NOMO-1 (cell line): ENCODE measurements around the gene SIL1.

Source experiments
- DNase-seq, 2 experiments: peaks; one replicate each; lab custom pipeline; 2025; ENCODE audit not compliant: unreplicated experiment in 2 of 2; lab: John Stamatoyannopoulos, UW

The SIL1 gene

DNA sequence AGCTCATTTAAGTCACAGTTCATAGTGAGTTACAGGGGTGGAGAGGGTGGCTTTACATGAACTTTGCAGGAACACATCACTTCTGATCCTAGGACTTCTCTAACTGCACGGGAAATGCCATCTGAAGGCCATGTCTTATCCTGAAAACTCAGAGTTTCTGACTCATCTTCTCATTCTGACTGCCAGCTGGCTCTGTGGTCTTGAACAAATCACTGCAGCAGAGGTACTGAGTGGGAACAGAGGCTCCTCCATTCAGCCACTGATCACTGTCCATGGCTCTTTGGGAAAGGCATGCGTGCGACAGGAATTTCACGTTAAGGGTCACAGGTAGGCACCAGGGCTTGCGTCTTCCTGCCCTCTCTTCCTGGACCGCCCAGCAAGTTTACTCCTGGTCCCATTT lies 208.4 kb downstream of the SIL1 start:
- DNase-seq, result no peak

DNA sequence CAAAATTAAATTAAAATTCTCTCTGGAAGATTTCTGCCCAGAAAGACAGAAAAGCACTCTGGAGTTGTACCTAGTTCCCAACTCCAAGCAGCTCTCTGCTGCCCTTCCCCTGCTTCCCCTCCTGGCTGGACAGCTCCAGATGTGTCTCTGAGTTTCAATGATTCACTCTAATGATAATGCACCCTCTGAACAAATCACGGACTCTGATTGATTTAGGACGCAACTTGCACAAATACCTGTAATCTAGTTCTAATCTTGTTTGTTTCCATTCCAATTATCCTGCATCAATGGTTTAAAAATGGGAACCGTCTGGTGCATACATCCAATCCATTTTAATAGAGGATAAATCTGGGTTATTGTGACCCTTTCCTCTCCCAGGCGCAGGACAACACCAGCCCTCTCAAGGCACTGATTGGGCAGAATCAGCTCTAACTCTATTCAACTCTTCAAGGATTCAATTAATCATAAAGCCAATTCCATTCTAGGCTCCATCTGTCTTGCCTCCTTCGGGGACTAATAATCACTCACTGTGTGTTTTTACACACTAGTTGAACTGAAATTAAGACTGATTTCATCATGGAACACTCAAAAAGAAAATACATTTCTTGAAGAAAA lies 211.9 kb downstream of the SIL1 start:
- DNase-seq, result no peak

DNA sequence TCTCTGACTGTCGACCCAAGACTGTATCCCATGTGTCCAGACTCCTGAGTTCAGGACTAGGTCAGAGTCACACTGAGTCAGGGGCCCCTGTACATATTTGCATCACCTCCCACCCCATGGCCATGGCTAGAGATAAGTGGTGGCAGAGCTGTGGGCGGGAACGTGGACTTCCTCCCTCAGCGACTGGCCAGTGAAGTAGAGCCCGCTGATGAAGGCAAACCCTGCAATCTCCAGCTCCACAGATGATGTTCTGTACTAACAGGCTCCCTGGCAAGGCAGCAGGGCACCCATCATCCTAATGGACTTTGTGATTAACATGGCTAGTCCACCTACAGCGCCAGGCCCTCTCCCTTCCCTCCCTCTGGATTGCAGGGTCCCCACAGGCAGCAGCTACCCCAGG lies 212.5 kb downstream of the SIL1 start:
- DNase-seq, result no peak

DNA sequence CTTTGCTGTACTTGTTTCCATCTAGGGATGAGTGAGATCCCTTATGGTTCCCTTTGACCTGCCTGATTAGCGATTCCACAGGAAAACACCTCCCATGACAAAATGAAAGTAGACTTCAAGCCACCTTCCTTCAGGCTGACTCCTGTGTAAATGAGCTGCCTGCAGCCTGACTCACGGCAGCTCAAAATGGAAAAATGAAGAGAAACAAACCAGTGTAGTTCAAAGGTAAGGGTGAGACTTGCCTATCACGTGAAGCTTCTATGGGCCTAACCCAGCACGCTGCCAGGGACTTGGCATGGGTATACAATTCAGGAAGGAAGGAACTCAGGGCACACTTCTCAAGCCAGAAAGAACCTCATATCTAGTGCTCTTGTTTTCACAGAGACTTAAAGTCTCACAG lies 212.9 kb downstream of the SIL1 start:
- DNase-seq, result no peak

DNA sequence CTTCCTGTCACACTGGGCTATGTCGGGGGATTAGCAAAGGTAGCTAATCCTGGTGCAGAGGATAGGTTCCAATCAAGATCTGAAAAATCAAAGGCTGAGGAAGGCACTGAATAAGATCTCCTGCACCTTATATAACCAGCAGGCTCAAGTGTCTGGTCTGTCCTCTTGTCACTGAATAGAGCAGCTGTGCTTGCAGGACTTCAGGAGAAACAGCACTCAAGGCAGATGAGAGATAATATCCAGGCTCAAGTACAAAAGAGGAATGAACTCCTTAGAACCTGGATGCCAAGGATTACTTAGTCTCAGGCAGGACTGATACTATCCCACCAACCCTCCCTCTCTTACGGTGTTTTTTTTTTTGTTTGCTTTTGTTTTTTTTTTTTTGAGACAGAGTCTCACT lies 214.2 kb downstream of the SIL1 start:
- no peak for DNase-seq

DNA sequence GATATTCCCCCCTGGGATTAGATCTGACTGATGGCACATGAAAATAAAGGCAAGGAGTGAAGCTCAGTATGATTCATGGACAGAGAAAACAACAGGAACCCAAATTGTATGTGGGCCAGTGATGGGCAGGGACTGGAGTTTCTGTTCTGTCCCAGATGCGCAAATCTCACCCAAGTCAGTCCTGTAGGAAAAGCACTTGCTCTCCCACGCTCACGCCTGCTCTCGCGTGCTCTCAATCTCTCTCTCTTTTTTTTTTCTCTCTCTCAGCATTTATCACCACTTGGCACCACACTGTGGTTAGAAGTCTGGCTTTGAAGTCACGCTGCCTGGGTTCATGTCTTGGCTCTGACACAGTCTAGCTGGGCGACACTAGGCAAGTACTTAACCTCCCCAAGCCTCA lies 216.6 kb downstream of the SIL1 start:
- no peak for DNase-seq

DNA sequence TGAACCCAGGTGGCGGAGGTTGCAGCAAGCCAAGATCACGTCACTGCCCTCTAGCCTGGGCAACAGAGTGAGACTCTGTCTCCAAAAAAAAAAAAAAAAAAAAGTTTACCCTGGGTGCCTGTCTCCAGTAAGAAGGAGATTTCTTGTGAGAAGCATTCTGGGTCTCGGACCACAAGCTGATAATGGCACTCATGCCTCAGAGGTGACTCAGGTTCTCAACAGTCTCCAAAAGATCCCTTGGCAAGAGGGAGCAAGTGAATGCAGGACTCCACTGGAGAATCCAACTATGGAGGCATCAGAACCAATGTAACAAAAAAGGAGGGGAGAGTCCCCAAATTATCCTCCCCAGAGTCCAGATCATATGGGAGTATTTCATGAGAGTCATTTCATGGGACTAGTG lies 217.0 kb downstream of the SIL1 start:
- DNase-seq, result no peak

DNA sequence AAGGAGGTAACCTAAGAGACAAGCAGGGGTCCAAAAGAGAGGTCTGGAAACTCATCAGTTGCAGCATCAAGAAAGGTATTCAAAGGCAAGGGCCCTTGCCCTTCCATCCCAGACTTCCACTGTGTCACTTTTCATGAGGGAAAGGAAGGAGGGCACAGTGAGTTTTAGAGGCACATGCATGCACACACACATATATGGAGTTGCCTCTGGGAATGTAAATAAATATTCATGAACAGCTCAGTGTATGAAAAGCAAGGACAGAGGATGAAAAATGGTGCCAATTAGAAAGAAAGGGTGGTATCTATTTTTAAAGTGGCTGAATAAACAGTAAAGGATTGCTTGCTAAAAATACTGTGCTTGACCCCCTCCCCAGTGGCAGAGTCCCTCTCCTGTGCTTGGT lies 217.7 kb downstream of the SIL1 start:
- DNase-seq, result no peak

DNA sequence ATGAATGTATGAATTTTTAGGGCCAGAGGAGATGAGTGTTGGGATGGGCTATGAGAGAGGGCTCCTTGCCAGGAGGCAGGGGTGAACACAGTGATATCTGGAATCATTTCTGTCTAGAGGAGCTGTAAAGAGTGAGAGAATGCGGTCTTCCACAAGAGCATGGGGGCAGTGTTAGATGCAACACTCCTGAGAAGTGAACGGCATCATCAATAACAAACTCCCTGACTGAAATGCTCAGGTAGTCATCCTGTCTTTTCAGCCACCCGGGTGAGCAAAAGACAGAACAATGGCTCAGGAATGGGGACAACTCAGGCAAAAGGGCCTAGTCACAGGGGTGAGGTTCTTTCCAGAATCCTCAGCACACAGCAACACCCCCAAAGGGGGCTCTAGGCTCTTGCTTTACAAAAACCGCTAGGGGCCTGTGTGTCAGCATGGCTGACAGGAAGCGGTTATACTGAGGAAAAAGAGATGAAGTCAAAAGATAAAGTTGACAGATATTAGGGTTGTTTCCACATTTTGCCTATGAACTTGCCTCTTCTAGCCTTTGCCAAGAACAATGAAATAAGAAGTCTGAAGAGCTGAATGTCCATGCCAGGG lies 218.4 kb downstream of the SIL1 start:
- no peak for DNase-seq

DNA sequence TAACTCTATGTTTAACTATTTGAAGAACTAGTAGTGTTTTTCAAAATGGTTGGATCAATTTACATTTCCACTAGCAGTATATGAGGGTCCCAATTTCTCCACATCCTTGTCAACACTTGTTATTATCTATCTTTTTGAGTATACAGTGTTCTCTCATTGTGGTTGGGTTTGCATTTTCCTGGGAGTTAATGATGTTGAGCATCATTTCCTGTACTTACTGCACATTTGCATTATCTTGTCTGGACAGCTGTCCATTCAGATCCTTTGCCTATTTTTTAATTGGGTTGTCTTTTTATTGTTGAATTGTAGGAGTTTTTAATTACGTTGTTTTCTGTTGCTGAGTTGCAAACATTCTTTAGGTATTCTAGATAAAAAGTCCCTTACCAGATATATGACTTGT lies 219.6 kb downstream of the SIL1 start:
- no peak for DNase-seq

DNA sequence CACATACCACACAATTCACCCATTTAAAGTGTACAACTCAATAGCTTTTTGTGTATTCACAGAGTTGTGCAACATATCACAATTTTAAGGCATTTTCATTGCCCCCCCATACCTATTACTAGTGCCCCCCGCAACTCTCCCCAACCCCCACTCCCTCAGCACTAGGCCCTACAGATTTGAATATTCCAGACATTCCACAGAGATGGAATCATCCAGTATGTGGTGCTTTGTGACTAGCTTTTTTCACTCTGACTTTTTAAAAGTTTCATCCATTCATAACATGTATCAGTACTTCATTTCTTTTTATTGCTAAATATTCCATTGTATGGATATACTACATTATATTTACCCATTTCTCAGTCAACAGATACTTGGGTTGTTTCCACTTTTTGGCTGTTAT lies 220.1 kb downstream of the SIL1 start:
- DNase-seq, result no peak

DNA sequence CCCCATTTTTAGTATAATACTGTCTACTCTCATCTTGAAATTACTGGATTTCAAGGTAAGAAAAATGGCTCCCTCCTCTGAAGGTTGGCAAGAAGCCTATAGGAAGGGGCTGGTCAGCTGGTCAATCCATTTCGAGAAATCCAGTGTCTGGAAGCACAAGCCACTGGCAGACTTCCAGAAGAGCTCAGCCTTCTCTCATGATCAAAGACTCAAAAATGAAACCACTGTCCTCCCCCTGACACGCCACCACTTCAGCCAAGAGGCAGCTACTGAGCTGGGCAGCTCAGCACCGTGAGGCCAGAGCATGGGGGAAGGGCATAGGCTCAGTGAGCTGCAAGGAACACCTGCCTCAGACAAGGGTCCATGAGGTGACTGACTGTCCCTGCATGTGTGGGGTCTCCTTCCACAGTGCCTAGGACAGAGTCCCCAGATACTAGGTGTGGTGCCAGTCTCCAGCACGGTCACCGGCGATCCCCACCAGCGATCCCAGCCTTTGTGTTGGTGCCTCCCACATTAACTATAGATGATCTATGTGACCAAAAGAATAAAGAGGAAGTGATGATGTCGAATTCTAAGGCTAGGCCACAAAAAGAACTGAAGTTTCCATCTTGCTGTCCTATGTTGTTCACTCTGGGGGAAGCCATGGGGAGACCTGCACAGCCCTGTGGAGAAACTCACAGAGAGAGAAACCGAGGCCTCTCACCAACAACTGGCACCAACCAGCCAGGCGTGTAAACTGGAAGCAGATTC lies 222.9 kb downstream of the SIL1 start:
- DNase-seq, result peak in 1 of 2 experiments; percentile 5

DNA sequence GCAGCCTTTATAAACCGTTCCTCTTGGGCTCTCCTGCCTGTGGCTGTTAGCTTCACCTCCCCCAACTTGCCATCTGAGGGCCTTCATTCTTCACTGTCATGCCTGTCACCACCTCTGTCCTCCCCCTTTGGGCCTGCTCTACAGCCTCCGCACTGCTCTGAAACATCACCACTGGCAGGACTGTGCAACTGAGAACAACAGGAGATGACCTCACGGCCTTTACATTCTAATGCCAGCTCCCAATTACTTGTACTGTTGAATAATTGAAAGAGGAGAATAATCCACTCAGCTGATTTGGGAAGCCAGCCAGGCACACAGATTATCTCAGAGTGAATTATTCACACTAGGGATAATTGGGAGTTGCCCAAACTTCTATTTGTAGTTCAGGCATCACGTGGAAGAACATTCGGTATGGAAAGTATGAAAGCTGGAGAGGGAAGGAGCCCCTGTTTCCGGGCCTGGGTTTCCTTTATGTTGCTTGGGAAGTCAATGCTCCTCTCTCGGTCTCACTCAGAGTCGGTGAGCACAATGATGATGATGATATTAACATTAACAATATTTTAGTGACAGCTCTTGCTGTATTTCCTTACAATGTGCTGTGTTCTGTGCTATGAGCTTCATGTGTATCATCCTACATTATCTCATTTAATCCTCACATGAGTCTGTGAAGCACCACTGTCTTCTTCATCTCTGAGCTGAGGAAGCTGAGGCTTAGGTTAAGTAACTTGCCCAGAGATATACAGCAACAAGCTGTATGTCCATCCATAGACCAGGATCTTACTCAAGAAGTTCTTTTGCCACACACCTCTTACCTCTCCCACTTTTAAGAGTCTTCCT lies 223.7 kb downstream of the SIL1 start:
- no peak for DNase-seq

DNA sequence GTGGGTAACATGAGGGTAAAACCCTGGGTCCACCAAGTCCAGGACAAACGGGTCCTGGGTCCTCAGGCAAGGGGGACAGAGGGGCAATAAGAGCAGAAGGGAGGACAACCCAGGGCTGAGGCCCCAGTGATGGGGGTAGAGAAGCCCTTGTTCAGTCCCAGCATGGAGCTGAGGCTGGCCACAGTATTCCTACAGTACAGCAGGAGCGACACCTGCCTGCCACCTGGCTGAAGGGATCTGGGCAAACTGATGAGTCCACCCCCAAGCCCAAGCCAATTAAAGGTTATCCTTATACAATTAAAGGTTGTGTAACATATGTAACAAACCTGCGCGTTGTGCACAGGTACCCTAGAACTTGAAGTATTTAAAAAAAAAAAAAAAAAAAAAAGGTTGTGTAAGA lies 225.3 kb downstream of the SIL1 start:
- no peak for DNase-seq

DNA sequence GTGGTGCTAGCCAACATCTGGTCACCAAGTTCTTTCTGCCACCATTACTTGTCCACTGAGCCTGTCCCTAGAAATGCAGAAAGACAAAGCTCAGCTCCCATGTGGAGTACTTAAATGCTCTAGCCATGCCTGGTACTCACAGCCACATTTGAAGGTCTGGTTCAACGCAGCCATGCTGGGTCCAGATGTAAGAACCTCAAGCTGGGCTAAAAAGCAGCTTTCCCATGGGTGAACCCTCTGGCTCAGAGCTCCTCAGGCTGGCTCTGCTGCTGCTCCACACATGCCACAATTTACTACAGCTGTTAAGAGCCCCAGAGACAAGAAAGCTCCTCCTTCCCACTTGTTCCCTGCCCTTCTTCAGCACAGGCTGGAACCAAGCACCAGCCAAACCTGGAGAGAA lies 225.9 kb downstream of the SIL1 start:
- DNase-seq, result no peak

DNA sequence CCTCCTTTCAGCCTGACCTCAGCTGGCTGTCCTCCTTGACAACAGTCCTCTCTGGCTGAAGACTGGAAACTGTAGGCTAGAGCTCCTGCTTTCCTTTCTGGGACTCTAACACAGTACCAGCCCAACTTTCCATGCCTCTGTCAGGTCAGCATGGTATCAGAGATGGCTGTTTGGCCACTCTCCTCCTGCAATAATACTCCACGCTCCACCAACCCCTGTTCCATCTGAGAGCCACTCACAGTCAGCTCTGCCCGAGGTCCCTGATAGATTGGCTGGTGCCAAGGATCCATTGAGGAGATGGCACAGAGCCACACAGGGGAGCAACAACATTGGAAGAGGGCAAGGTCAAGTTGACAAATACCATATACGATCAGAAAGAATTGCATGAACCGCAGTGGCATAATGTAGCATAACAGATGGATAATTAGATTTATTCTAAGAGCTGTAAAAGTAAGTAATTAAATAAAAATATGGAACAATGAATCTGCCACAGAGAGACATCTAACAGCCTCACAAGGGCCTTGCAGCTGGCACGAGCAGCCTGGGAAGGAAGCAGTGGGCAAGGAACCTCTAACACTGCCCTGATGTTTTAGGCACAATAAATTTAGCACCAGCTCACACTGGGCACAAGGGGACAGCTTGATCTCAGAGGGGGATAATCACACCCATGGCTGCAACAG lies 228.7 kb downstream of the SIL1 start:
- no peak for DNase-seq

DNA sequence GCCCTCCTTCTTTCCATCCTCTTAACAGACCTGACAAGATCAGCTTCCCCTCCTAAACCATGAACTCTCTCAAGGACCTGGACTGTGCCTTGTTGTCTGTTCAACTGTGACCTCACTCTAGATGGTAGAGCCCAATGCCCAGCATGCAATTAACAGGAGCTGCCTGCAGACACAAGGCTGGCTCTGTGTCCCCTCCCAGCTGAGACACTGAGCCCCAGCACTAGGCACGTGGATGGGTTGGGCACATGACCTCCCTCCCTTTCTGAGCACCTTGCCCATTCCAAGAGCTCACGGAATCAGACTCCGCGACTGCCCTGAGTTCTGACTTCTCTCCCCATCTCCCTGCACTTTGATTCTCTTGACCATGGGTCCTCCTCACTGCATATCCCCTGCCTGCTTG lies 229.6 kb downstream of the SIL1 start:
- no peak for DNase-seq

DNA sequence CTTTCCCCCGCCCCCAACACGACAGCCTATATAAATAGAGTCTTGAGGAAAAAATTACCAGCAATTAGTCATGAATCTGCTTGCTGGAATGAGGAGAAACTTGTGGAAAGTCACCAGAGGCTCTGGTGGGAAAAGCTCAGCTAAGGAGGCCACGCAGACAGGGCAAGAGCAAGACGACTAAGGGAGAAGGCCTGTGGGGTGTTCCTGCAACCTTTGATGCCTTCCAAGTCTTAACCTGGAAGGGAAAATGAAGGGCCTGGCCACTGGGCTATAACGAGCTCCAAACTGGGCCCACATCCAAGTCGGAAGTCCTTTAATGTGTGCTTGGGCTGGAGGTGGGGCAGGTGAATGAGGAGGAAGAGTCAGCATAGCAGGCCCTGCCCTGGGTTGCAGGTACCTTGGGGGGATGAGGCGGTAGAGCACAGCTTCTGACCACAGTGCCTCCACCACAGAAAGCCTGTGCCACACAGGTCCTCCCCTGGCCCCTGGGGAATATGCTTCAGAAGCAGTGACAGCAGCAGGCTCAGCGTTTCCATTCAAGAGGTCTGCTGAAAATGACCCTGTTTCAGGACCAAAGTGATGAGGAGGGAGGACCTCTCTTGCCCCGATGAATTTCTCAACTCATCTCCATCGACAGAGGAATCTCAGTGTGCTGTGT lies 230.2 kb downstream of the SIL1 start:
- no peak for DNase-seq

DNA sequence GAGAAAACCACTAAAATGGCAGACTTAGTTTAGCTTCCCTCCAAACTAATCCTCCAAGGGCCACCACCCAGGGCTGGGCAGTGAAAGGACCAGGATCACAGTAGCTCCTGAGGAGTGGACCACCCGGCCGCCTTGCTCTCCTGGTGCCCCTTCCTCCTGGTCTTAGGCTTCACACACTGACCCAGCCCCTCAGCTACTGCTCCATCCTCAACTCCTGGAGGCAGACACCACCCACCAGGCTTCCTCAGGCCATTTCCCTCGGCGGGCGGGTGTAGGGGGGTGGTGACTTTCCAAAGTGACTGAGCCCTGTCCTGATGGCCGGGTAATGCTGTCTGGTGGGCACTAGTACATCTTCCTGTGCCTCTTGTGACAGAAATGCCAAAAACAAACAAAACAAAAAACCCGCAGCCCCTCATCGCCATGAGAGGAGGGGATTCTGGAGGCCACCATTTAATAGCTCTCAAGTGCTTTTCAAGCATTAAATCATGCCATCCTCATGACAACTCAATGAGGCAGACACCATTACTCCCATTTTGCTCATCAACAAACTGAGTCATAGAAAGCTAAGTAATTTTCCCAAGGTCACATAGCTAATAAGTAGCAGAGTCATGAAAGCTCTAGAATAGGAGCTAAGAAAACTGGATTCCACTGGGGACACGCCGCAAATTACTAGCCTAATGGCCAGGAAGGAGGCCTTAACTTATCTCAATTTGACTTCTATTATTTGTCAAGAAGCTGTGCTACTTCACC lies 231.8 kb downstream of the SIL1 start:
- DNase-seq, result no peak

DNA sequence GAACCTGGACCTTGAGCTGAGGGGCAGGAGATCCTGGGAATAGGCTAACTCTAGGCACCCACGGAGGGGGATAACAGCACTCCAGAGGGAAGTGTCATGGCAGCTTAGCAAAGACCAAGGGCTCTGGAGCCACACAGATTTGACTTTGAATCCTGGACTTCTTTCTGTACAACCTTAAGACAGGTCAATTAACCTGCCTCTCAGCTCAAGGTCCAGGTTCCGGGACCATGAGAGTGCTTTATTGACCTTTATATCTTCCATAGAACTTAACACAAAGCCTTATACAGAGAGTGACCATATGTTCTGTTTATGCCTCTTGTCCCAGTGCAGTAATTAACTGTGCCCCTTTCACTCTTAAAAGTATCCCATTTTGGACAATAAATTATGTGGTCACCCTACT lies 232.5 kb downstream of the SIL1 start:
- no peak for DNase-seq
